Stimulated activated CD4-positive, alpha-beta T cell treated with anti-CD3 and anti-CD28 coated beads, Interleukin-2, amount 100 ng/mL, for 48 hours (primary cell): ENCODE data around the gene CTTNBP2.

Experiments used
- DNase-seq, 2 donors: peaks; one replicate each; pipeline ENCODE4 v3.0.0-alpha.2; 2020

The CTTNBP2 gene

DNA sequence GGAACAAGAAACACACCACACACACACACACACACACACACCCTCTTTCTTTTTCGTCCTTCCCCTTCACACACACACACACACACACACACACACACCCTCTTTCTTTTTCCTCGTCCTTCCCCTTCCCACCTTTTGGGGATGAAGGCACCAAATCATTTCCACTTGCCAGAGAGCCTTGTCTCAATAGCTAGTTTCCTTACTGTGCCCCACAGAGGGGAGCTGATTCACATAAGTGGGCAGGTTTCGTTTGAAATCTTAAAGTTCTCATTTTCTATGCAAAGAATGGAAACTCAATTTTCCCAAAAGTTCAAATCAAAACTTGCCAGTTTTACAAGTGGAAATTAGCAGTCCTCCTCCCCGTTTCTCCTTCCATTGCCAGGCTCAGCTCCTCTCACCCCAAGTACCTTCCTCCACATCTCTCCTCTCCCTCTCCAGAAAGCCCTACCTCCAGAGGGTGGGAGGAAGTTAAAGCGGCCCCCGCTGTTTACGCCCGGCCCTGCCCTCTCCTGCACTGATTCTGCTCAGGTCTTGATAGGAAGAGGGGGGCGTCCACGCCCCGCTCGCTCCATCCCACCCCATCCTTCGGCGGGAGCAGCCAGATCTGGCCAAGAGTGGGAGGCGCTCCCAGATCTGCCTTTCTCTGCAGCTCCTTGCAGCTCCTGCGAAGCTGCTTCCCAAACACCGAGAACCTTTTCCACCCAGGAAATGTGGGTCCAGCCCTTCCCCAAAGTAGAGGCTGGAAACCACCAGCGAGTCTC is 1.3 kb downstream of the CTTNBP2 start:
- DNase-seq = no peak

DNA sequence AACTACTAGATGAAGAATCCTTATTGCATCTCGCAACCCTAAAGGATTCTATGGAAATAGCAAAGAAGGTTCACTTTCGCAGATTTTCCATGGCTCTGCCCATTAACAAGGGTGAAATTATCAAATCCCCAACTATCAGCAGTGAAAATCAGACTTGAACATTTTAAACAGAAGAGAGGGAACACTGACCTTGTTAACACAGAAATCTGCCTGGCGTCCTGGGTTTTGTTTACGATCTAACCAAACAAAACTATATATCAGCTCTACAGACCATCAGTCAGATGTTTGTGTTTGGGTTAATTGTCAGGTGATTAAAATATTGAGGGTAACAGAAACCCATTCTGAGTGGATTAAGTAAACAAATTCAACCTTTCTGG is 1.9 kb downstream of the CTTNBP2 start:
- DNase-seq = no peak

DNA sequence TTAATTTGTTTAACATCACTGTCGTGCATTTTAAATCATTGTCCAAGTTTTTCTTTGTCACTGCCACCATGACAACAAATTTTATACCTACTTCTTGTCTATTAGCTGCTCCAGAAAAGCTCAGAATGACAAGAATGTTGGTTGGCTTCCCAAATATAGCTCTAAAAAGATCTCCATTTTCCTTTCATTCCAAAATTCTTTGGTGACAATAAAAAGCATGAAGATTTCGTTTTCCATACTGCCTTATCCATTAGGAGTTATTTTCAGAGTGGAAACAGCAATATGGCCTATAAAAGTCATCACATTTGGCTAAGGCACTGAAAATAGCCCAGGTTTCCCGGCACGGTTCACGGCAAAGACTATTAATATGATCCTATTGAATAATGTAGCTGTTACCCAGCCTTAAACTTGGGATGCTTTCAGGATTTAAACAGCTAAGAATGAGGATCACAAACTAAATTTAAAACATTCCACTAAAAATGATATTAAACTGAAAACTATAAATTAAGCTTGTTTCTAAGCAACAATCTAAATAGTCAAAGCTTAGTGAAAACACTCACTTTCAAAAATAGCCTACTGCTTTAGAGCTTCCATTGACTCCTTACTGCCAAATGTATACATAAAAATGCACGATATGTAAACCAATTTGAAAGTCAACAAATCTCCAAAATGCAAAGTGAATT is 2.7 kb downstream of the CTTNBP2 start:
- no peak for DNase-seq

DNA sequence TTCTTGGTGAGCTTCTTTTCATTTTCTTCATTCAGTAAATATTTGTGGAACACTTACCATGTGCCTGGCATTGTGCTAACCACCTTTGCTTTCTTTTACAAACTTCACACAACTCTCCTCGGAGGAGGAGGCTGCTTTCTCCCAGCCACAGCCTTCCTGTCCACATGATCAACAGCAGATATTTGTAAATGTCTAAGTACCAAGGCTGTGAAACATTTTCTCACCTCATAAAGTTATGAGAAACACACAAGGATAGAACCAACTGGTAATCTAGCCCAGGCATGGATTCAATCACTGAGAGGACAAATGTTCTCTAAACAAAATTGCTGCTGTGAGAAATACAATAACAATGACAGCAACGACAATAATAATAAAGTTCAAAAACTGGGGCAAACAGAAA is 3.9 kb downstream of the CTTNBP2 start:
- DNase-seq = no peak

DNA sequence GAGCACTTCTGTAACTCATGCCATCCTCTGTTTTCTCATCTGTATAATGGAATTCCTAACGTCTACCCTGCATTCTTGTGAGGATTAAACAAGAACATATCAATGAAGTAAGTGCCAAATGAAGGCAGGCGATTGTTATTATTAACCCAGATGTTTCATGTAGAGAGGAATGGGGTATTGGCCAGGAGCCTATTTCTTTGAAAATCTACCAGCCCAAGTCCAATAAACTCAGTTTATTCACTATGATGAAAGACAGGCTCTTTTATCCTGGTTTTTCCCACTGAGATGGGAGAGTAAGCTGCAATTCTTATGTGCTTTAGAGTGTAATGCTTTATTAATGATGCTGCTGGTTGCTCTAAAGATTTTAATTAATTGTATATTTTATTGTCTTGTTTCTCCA is 9.6 kb downstream of the CTTNBP2 start:
- no peak for DNase-seq

DNA sequence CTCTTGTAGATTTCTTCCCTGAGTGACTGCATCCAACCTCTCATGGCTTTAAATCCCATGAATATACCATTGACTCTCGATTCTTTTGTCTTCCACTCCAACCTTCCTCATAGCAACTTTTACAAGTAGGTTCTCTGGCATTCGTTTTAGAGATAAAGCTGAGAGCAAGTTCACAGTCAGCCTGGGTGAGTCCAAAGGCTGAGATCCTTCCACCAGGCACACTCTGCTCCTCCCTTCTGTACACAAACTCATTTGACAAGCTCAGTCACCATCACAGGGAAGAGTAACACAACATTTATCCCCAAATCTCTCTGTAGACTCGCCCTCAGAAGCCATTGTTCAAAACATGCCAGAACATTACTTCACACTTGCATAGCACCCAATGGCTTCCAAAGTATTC is 10.9 kb downstream of the CTTNBP2 start:
- no peak for DNase-seq

DNA sequence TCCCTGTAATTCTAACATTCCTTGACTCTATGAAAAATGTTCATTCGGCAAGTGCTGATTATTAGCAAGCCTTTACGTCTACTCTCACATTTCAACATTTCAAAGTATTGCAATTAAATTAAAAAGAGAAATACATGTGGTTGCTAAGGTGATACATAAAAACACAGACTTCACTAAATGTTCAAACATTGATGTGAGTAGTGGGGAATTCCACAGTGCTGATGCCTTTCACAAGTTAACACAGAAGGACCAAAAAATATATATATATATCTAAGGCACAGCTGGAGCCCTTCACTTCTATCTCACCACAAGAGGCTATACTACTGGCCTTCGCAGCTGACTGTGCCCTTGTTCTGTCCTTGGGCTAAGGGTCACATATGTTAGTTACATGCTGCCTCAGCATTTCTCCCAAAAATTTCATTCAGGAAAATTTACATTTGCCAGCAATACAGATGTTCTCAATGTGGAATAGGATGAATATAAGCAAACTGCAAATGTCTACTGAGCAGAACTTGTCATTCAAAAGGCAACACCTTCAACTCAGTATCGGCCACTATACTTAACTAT is 13.9 kb downstream of the CTTNBP2 start:
- no peak for DNase-seq

DNA sequence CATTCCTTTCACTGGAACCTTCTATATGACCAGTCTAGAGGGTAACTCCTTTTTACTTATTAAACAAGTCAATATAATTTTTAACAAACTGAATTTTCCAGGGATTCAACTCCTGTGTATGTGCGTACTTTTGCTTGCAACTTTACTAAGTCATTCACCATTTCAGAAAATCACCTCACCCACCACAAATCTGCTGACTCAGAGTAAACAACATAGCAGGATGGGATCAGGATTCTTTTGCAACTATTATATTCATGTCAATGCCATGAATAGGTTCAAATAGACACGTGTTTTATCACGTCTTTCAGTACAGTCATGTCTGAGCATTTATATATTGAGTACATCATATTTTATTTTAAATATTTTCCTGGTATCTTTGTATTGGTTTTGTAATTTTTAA is 14.5 kb downstream of the CTTNBP2 start:
- no peak for DNase-seq

DNA sequence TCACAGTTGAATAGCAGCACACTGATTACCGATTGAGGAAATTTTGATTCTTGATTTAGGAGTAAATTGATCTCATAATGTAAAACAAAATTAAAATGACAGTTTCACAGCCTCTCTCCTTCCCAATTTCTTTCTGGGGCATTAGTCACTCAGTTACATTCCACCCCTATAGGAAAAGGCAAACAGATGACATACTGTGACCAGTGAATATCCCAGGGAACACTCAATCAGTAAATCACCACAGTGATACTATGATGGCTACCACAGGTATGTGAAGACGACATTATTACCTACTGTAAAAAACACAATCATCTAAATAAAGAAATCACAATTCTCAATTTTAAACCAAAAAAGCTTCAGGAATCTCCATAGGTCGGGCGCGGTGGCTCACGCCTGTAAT is 15.5 kb downstream of the CTTNBP2 start:
- DNase-seq = no peak

DNA sequence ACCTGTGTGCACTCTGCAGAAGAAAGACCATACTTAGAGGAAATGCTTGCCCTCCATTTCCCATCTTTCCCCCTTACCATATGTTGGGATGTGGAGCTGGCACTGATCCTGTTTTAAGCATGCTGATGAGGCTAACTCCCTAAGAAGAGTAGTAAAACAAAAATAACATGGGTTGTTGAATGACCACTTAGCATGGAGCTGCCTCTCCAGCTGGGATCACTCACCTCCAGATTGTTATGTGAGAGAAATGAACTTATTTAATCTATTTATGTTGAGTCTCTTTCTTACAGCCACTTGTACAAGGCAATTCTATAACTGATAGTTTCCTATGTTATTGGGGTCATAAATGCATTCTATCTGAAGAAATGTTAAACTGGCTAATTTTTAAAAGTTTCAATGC is 17.0 kb downstream of the CTTNBP2 start:
- no peak for DNase-seq

DNA sequence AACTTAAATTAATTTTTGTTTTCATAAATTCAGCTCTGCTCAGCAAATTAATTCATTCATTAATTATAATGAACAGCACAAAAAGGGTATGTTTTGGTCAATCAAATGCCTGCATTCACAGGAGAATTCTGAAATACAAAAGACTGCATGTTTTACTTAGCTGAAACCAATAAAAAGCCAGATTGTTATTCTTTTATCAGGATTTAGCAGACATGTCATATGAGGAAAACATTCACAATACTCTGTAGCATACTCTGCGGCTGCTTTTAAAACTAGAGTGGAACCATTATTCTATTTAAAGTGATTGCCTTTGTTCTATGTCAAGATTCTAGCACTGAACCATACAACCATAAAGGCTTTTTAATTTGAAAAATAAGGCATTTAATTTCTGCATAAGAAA is 19.1 kb downstream of the CTTNBP2 start:
- no peak for DNase-seq

DNA sequence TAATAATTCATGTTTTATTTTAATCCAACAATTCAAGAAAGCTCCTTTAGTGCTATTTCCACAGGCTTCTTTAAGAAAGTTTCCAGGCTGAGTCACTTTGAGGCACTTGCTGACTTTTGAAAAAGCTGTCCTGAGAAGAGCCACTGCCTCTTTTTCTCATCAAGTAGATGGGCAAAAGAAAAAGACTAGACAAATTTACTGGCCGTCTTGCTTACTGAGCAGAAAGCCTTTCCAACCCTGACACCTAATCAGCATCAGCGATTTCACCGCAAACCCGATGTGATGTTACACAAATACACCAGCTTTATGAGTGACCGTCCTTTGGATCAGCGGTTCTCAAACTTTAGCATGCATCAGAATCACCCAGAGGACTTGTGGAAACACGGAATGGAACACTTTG is 24.3 kb downstream of the CTTNBP2 start:
- DNase-seq = no peak

DNA sequence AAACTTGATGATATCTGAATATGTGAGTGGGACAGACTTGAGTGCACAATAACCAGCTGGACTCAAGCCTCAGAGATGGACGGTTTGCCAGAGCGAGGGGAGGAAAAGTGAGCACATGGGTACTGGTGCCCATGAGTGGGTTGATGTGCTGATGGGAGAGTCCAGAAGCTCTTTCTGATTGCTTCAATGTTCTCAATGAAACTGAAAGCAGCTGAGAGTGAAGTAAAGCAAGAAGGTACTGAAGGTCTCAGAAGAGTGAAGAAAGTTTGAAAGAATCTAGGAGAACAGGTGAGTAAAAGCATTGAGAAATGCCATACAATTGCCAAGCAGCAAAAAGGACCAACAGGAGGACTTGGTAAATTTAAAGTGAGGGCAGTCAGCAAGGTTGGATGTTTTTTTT is 28.6 kb downstream of the CTTNBP2 start:
- DNase-seq = no peak

DNA sequence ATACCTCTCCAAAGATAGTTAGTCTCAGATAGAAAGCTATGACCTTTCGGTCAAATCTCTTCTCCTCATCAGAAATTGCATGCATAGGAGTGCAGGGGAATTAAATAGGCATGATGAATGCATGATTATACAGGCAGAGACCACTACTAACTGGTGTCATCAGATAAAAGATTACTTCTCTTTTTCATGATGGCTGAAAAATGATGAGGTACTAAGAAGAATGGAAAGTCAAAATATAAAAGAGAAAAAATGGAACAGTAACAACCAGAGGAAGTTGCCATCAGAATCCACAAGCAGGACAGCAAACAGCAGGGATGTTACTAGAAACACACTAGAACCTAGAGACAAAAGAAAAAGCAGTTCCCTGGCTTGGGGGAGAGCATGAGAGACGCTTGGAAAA is 31.6 kb downstream of the CTTNBP2 start:
- DNase-seq = no peak

DNA sequence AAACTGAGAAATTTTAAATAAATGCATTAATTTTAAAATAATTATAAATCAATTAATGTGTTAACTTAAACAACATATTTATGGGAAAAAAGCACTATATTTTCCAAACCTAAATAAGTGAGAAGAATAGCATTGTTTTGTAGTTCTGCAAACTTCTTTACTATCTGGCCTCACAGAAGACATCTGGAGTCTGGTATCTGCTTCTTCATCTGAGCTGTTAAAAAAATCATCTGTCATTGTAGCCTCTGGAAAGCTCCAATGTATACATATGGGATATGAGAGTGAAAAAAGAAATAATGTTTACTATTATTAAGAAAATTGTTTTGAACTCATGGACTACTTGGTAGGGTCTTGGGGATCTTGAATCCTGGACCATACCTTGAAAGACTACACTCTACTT is 32.2 kb downstream of the CTTNBP2 start:
- DNase-seq = no peak

DNA sequence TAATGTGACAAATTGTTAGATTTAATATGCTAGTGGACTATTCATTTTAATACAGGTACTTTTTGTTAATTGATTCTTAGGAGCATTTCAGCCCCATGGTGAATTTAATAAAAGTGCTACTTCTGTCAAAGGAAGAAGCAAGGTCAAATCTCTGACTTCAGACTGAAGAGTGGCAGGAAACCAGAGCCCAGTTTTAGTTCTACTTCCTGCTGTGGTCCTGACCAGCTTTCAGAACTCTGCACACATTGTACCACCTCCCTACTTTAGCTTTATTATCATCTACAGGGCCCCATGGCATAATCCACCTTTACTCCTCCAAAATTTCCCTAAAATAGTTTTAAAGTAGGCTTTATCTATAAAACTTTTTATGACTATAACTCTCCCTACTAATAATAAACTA is 33.7 kb downstream of the CTTNBP2 start:
- DNase-seq = no peak

DNA sequence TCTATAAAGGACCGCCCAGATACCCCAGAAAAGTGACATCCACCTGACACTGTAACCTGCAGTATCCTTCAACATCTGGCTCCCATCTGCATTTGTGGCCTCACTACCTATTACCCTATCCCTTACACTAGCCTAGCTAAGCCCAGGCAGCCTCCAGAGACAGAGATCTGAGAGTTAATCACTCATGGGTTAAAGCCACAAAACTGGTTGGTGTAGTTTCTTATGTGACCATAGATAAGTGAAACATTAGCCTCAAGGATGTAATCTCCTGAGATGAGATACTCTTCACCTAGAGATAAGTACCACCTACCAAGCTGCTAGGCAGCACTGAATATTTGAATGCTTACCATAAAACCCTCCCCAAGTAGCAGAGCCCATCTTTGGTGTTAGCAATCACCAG is 35.4 kb downstream of the CTTNBP2 start:
- no peak for DNase-seq

DNA sequence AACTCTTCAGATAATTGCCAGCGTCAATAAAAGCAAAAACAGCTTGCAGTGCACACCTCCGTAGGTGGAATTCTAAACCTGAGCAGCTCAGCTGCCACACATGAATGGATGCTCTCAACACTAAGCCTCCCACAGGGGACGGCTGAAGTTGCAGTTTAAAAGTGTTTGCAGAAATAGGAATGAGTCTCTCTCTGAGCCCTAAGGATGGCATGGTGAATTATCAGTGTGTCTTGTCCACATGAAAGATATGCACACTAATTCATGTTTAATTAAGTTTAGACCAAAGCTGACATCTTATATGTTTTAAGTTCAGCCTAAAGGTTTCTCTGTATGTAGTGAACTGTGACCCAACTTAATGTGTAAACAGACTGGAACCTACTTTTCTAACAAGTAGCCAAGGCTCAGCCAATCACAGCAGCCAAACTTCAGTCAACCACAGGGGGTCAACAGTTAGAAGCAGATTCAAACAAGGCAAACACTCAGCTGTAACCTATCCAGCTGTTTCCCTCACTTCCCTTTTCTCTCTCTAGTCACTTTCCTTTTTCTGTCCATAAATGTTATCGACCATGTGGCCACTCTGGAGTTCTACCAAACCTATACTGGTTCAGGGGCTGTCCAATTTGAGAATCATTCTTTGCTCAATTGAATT is 38.1 kb downstream of the CTTNBP2 start:
- no peak for DNase-seq

DNA sequence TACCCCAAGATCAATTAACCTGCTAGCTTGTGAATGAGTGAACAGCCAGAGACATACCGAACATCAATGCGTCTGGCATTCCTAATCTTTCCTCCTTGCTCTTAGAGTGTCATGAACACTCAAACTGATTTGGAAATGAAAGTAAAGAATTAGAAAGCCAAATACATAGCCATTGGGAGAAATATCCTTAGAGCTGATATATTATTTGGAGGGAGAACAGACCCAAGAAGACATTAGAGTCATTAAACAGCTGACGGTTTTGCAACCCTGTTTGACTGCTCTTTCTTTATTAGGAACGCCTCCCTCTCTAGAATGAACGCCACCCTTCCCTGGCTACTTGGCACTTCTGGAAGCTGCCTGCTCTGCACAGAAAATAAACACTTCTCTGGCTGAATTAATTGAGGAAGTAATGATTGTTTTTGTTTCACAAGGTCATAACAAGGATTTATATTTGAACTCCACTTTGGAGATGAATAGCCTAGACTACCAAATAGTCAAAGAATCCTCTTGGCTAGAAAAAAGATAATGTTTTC is 42.8 kb downstream of the CTTNBP2 start:
- no peak for DNase-seq

DNA sequence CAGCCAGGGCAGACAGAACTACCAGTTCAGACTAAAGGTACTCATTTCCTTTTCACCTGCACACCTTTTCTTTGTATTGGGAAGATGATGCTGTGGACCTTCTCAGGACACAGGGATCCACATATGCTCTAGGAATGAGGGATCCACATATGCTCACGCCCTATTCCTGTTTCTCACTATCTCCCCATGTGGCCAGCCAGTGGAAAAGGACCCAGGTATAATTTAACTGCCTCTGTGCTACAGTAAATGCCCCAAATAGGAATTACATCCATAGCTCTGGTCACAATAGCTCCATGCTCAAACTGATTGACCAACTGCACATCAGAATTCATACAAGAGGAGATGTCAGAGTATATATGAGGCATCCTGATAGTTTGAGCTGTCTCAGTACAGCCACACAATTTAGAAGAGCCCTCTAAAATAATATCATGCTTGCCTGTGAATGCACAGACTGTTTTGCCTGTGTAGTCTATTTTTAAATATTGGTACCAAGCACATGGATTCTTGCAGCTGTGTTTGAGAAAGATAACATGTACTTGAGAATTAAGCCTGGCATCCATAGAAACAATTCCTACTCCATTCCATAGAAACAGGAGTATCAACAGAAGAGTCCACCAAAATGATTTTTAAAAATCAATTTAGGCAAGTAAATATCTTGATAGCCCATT is 43.7 kb downstream of the CTTNBP2 start:
- DNase-seq = no peak

DNA sequence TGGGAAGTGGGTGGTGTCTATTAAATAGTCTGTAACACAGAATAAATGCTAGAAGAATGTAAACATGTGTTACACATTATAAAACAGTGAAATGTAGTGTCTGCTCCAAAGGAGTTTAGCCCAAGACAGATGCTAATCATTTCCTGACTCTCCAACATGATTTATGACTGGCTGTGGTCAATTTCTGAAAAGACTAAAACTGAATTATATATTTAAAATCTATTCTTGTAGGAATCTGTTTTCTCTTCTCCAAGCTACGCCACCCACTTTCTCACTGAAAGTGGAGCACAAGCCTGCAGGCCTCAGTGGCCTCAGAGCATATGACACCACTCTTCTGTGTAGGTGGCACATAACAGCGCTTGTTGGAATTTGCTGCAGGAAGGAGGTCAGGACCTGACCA is 44.4 kb downstream of the CTTNBP2 start:
- no peak for DNase-seq

DNA sequence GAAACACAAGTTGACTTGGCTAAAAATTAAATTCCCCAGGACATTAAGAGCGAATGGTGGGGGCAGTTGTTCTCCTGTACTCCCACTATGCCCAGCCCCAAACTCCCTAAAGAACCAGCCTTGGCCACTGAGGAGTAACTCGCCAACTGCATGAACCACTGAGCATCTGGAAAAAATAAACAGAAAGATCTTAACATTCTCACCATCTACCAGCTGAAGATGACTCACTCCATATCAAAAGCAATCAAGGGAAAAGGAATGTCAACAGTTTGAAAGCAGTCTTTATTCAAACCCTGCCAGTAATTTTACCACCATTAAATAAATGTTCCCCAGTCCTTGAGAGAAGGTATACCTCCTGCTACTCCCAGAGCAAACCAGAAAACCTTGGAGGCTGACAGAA is 45.4 kb downstream of the CTTNBP2 start:
- DNase-seq = no peak

DNA sequence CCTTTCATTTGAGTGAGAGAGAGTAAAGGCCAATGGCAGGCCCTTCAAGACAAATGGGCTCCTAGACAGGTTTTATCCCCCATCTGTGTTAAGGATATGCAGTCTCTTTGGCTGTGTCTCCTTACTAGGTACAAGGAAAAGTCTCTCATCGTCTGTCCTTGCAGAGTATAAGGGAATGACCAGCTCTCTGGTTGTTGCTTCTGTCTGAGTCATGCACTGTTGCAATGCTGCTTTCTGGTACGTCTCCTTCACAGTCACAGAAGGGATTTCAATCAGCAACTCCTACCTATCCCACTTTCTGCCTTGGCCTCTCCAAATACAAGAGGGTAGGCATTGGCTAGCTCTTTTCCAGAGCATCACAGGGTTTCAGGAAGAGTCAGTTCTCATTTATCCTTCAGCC is 48.1 kb downstream of the CTTNBP2 start:
- DNase-seq = no peak
